GM21360 (cell line): Measurements from ENCODE around the gene HOMER3.
"Not testable (repeated sequence)": the region's sequence is repeated elsewhere in the genome, so short reads cannot be mapped to it uniquely, and the experiment has no call there.

ENCODE experiments used
- ATAC-seq: cut with Tn5 transposase; IDR thresholded peaks from one replicate; pipeline ENCODE4 v1.9.1; 2021; ENCODE audit warnings: mild to moderate bottlenecking, moderate library complexity; ENCODE audit not compliant: unreplicated experiment

HOMER3 gene

GRCh38 chr19:18903156-18904037, 37.6 kb downstream of the HOMER3 start:
- ATAC-seq = no peak

GRCh38 chr19:18902519-18902918, 38.5 kb downstream of the HOMER3 start:
- not testable (repeated sequence) for ATAC-seq

DNA sequence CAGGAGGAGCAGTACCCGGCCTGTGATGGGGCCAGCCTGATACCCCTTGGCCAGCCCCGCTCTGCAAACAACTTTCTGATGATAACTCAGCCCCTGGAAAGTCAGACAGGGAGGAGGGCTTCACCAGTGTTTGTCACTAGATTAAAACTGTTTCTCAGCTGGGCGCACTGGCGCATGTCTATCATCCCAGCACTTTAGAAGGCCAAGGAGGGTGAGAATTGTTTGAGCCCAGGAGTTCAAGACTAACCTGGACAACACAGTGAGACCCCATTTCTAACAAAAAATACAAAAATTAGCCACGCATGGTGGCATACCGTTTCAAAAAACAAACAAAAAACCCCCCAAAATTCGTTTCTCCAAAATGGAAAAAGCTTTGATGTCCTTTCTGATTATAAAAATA, 39.5 kb downstream of the HOMER3 start:
- ATAC-seq = no peak

DNA sequence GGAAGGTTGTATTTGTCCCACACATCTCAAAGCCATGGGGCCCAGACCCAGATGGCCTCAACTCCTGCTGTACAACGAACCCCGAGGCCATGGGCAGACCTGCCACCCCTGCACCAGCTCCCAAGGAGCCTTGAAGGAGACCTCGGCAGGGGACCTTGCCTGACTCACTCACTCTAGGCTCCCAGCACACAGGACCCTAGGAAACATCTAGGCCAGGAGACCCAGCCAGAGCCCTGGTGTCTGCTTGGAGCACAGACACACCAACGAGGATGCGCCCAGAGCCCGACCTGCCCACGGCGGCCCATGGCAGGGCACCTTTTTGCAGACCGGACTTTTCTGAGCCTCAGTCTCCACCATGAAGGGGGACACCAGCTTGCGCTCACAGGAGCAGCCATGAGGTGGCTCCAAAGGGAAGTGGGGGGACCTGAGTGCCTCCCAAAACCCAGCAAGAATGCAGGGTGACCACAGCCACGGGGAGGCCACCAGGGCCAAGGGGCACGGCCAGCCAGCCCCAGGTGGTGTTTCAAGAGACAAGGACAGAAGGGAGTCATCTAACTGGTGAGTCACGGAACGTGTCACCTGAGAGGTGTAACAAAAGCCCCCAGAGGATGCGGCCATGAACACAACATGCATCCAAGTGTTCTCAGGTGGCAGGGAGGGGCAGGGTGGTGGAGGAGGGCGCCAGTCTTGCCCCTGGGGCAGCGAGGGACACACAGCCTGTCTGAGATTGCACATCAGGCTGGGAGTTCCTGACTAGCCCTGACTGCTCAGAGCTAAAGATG, 40.1 kb downstream of the HOMER3 start:
- no peak for ATAC-seq

DNA sequence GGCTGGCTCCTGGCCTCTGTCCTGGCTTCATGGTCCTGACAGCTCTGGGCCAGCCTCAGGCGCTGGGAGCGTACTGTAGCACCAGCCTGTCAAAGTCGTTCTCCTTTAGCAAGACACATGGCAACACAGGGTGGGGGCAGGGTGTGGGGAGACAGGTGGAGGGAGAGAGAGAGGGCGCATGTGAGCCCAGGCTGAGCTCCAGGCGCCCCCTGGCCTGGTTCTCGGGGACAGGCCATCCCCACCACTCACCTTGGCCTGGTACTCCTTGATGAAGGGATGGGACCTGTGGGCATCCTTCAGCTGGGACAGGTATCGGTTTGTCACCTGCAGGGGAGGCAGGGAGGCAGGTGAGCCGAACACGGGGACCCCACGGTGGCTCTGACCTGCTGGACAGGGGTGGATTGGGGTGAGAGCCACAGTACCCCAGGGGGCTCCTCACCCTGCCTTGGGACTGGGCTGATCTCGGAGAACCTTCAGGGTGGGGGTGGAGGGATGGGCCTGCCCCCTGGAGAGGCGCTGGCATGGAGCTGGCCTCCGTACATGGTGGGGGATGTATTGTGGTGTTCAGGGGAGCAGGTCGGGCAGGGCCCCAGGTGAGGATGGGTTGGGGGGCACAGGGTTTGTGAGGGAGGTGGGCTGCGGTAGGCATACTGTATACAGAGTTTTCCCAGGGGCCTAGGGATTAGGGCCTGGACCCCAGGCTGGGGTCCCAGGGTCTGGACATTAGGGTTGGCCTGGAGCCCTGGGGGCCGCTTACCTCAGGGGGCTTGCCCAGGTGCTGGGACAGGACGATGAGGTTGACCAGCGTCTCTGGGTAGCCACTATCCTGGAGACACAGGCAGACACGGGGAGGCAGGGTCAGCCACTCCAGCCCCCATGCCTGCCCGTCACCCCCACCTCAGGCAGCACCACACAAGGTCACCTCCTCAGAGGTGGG, 41.1 kb downstream of the HOMER3 start:
- no peak for ATAC-seq

GRCh38 chr19:18898607-18899408, 42.2 kb downstream of the HOMER3 start:
- ATAC-seq = no peak

DNA sequence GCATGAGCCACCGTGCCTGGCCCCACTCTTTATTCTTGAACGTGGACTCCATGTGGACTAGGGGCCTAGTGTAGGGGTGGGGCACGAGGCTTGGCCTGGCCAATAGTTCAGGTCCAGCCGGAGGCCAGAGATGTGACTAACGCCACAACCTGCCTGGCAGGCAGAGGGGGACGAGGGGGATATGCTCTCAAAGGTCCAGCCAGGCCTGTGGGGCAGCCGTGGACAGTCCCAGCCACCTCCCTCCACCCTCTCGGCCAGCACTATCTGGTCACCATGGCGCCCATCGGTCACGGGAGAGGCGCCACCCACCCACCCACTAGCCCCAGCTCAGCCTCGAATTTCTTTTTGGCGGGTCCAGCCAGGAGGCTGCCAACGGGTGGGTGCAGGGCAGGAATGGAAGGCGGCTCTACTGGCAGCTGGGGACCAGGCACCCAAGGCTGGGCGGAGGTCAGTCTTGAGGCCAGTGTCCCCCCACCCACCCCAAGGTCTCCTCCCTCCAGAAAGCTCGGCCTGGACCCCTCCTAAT, 42.9 kb downstream of the HOMER3 start:
- no peak for ATAC-seq

GRCh38 chr19:18897094-18898029, 43.7 kb downstream of the HOMER3 start:
- no peak for ATAC-seq

DNA sequence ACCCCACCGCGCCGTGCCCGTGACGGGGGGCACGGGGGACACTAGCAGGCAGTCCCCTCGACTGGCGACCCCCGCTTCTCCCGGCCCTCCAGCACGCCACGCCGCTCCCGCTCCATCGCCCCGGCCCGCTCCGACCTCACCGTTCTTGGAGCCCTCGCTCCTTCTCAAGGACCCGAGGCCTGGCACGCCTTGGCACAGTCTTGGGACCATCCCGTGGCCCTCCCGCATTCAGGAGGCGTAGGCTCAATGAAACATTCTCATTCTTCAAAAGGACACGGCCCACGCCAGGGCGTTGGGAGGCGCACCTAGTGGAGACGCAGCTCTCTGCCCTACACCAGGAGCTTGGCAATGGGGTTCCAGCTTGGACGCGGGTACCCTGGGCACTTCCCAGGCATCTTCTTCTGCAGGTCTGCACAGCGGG, 44.6 kb downstream of the HOMER3 start:
- no peak for ATAC-seq

GRCh38 chr19:18895824-18896341, 45.1 kb downstream of the HOMER3 start, which contains the start of gene CERS1:
TSS of gene CERS1 (minus strand) at chr19:18896158. CDS start at chr19:18896072, 86 bp downstream.
- no peak for ATAC-seq

DNA sequence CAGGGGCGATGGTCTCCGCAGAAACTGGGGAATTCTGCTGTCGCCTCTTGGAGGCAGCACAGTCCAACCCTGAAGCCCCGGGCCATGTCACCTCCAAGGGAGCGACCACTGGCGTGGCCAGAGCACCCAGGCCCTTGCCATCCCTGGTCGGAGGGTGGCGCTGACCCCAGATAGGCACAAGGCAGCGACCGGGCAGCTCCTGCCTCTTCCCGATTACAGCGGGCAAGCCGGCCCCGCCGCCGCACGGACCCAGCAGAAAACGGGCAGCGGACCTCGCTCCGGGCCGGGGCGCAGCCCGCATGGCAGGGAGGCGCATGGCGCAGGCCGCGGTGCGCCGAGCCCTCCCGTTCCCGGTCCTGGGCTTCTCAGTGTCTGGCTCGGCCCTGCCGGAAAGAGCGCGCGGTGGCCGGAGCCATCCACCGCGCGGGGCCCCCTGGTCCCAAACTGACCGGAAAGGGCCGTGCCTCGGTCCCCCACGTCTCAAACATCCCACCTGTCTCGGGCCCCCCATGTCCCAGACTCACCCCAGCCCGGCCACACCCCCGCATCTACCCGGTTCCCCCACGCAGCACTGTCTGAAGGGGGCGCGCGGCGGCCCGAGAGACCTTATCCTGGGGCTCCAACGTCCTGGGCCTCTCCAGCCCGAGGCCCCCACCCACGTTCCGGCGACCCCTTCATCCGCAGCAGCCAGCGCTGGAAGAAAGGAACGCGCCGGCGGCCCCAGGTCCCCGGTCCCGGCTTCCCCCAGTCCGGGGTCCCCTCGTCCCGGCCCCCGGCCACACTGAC, 45.8 kb downstream of the HOMER3 start:
- no peak for ATAC-seq

DNA sequence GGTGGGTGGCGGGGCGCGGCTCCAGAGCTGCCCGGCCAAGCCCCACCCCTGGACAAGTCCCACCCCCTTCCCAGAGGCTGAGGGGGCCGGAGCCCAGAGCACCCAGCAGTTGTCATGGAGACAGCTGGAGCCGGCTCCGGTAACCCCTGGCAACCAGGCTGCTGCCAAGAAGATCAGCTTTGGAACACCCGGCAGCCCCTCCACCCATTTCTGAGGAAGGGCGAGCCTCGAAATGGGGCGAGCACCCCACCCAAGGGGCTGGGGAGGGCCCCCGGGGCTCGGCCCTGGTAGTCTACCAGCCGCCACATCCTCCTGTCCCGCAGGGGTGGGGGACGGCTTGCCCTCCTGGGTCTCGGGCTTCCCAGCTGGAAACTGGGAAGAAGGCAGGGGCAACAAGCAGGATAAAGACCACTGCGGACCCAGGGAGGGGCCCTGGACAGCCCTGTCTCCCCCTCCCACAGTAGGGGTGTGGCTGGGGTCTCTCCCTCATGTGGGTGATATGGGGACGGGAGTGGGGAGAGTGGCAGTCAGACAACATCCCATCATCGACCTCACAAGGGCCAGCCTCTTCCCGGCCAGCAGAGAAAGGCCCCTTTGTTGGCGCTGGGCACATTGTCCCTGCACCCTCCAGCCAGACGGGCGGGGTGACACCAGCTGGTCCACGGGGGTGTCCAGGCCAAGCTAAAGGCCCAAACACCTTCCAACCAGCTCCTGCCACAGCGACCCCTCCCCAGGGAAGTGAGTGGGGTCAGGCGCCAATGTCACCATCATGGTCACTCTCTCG, 46.6 kb downstream of the HOMER3 start:
- ATAC-seq = no peak

DNA sequence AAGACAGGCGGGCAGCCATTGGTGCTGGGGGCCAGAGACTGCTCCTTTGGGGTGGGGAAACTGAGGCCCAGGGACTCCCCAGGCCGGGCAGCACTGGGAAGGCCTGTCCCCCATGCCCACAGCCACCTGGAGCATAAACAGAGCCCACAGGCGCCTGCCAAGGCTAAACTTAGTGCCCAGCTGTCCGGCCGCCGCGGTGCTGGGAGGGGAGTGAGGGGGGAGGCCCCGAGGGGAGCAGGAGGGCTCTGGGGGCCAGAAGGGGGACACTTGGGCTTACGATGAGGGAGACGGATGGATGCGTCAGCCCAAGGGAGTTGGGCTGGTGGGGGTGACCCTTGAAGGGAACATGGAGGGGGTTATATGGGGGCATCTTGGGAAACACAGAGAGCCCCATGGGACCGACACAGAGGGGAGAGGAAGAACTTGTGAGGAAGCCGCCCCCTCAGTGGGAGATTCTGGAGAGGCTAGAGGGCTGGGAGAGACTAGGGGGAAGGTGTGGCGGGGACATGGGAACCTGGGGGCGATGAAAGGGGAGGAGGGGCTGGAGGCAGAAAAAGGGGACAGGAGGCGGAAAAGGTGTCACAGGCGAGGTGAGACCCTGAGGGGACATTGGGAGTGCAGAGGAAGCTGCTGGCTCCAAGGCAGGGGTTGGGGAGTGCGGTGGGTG, 47.3 kb downstream of the HOMER3 start:
- ATAC-seq = no peak

DNA sequence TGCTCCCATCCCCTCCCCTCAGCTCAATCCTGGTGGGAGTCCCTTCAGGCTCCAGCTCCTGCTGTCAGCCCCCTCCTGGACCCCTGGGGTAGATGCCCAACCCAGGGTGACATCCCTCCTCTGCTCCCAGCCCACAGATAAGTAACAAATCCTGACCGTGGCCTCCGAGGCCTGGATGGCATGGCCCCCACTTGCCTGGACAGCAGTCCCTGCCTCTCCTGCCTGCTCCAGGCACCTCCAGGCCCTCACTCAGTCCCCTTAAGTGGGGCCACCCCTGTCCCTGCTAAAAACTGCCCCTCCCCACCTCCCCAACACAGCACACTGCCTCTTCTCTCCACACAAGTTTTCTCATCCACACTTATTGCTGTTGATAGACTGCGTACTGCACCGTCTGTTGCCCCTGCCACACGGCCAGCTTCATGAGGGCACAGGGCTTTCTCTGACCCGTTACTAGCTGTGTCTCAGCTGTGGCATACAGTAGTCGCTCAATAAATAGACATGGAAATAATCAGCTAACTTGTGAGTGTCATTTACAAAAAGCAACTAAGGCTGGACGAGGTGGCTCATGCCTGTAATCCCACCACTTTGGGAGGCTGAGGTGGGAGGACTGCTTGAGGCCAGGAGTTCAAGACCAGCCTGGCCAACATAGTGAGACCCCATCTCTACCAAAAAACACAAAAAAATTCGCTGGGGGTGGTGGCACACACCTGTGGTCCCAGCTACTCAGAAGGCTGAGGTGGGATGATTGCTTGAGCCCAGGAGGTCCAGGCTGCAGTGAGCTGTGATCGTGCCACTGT, 50.9 kb downstream of the HOMER3 start:
- no peak for ATAC-seq

- no peak for ATAC-seq
Measured at GRCh38 chr19:18886972-18887371, 54.0 kb downstream of the HOMER3 start.
